Mesothelial cell of epicardium (in vitro differentiated cells): Measurements from ENCODE around the gene TBP. TPM values are rescaled to one million over a fixed set of nuclear protein-coding genes. Genes with fewer than 3 reads are reported as not detected.

ENCODE experiments used
- DNase-seq, 2 experiments: peaks; one replicate each; pipeline ENCODE4 v3.0.0; 2021; ENCODE audit warnings: low spot score in 2 of 2; ENCODE audit not compliant: unreplicated experiment in 2 of 2
- H3K27ac Mint-ChIP-seq: 2 replicates; pipeline ENCODE4 v1.8.0; 2021; ENCODE audit warnings: mixed read lengths
- H3K27me3 Mint-ChIP-seq: 2 replicates; pipeline ENCODE4 v1.8.0; 2021; ENCODE audit warnings: low read depth, mixed read lengths
- H3K36me3 Mint-ChIP-seq: 2 replicates; pipeline ENCODE4 v1.8.0; 2021; ENCODE audit warnings: mixed read lengths
- H3K4me1 Mint-ChIP-seq: 2 replicates; pipeline ENCODE4 v1.8.0; 2021; ENCODE audit warnings: mixed read lengths
- H3K4me3 Mint-ChIP-seq: 2 replicates; pipeline ENCODE4 v1.8.0; 2021; ENCODE audit warnings: mild to moderate bottlenecking, moderate library complexity, mixed read lengths
- H3K9me3 Mint-ChIP-seq: 2 replicates; pipeline ENCODE4 v1.8.0; 2021; ENCODE audit warnings: mixed read lengths
- CTCF ChIP-seq: fragments of 200-600 bp; sonication (generic); IDR thresholded peaks from one replicate; pipeline ENCODE4 v1.5.0; 2021; ENCODE audit warnings: antibody characterized with exemption; ENCODE audit not compliant: unreplicated experiment
- total RNA-seq: library from RNA; stranded (reverse); gene quantifications from 3 replicates; pipeline ENCODE4 v1.2.1, GENCODE V29; 2021

Gene TBP
- total RNA-seq, 1 donor from 2014 or later: 23.5 TPM

DNA sequence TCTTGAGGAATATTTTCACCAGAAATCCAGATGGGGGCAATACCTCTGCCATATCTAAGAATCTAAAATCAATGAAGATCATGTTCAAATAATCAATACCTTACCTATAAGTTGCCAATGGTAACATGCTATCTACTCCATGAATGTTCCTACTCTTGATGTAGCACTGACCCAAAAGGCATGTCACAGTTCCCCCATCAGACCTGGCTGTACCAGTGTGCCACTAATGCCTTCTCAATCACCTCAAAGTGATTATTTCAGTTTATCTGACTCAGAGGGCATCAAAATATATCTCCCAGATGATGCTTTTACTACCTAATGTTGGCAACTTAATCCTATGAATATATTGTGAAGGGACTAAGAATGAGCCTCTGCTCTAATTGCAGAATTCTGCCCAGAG is 24.7 kb downstream of the TBP start:
- H3K27ac Mint-ChIP-seq: no peak overlapping the region
- no peaks in the 10 kb centered on the region for H3K9me3 Mint-ChIP-seq

DNA sequence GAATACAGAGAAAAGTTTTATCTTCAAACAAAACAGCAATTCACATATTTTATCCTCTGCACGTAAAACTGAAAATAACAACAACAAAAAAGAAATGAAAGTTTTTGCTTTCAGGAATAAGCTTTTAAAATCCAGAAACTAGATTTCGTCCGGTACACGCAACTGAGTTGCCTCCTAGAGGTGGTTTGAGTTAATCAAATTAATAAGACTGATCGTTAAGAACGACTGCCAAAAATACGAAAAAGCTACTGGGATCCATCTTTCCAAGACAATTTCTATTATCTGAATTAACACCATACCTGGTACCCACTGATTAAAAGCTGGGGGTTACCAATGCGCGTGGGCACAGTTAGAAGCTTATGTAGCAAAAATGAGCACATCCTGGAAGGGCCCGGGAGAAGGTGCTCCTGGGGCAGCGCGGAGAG is 29.6 kb downstream of the TBP start:
- no peaks in the 10 kb centered on the region for H3K27me3 Mint-ChIP-seq
- peaks cover 14% of the 10 kb centered on the region for H3K36me3 Mint-ChIP-seq
- DNase-seq: no peak
- peak overlapping the region; percentile 94 for H3K27ac Mint-ChIP-seq
- H3K9me3 Mint-ChIP-seq: no peaks in the 10 kb centered on the region
- TF ChIP-seq CTCF: no peak
- H3K4me1 Mint-ChIP-seq: peaks cover 23% of the 10 kb centered on the region
- peak overlapping the region; percentile 100 for H3K4me3 Mint-ChIP-seq

More for the DNA sequence above, 24.7 kb downstream of the TBP start:
- Mint-ChIP-seq H3K27me3 (no peaks in the 10 kb centered on the region), H3K4me1 (peaks cover 7% of the 10 kb centered on the region), H3K4me3 (no peak overlapping the region), H3K36me3 (peaks cover 16% of the 10 kb centered on the region)
- no peak for TF ChIP-seq CTCF
- DNase-seq: no peak

- H3K4me3 Mint-ChIP-seq: peak within 1 kb of the TSS; percentile 100
- H3K27ac Mint-ChIP-seq: peak within 1 kb of the TSS; percentile 99
- DNase-seq: peak; percentile 73 to 88
- peaks cover 2% of the 10 kb centered on the region for H3K9me3 Mint-ChIP-seq
- TF ChIP-seq CTCF: no peak
- no peaks in the 10 kb centered on the region for H3K27me3 Mint-ChIP-seq
- peaks cover 14% of the 10 kb centered on the region for H3K36me3 Mint-ChIP-seq
- H3K4me1 Mint-ChIP-seq: peaks cover 23% of the 10 kb centered on the region
These were observed 30.2 kb downstream of the TBP start, which contains the start of gene PDCD2 for GRCh38 chr6:170584181-170584953. Gene PDCD2, minus strand, starts transcription at chr6:170584637. Its CDS starts 56 bp downstream, at chr6:170584581.

- H3K36me3 Mint-ChIP-seq: peaks cover 14% of the 10 kb centered on the region
- no peak for DNase-seq
- H3K4me1 Mint-ChIP-seq: peaks cover 23% of the 10 kb centered on the region
- peaks cover 8% of the 10 kb centered on the region for H3K9me3 Mint-ChIP-seq
- H3K27me3 Mint-ChIP-seq: no peaks in the 10 kb centered on the region
- TF ChIP-seq CTCF: no peak
- peak overlapping the region; percentile 100 for H3K4me3 Mint-ChIP-seq
- peak overlapping the region; percentile 99 for H3K27ac Mint-ChIP-seq
These were observed 30.9 kb downstream of the TBP start for GRCh38 chr6:170584954-170585498.

- DNase-seq: no peak
- no peak overlapping the region for H3K27ac Mint-ChIP-seq
- peaks cover 5% of the 10 kb centered on the region for H3K4me1 Mint-ChIP-seq
- H3K27me3 Mint-ChIP-seq: peaks cover 2% of the 10 kb centered on the region
- no peak for TF ChIP-seq CTCF
- peaks cover 3% of the 10 kb centered on the region for H3K36me3 Mint-ChIP-seq
- peaks cover 46% of the 10 kb centered on the region for H3K9me3 Mint-ChIP-seq
- H3K4me3 Mint-ChIP-seq: no peak overlapping the region
These were observed 36.6 kb downstream of the TBP start for GRCh38 chr6:170590725-170591124.
